GM13976 (cell line): ENCODE measurements around the gene SUSD1.

Experiments
- DNase-seq: peaks from one replicate; pipeline ENCODE4 v3.0.0; 2012; ENCODE audit warnings: low spot score
- CTCF ChIP-seq: IDR thresholded peaks from 2 replicates; pipeline ENCODE4 v1.5.1; 2012; ENCODE audit warnings: borderline replicate concordance, mild to moderate bottlenecking; ENCODE audit not compliant: insufficient read depth; ENCODE audit errors: extremely low read depth, missing control alignments, control extremely low read depth
- in situ Hi-C: fragments of 300-500 bp; cut with MboI; formaldehyde crosslinking; loops from one replicate; pipeline ENCODE4 v1.12.0; 2022; ENCODE audit warnings: low sequenced_read_pairs, mixed read lengths, inconsistent platforms; ENCODE audit not compliant: unreplicated experiment

The SUSD1 gene

GRCh38 chr9:112174965-112175795, at the start of gene SUSD1:
SUSD1 (minus strand) TSS chr9:112175297; CDS start chr9:112175235, 62 bp downstream.
- peak; percentile 75 for DNase-seq
- no peak for TF ChIP-seq CTCF
- in situ Hi-C loops: no loop called here

- in situ Hi-C loops: no loop called here
Observed at GRCh38 chr9:112224401-112225289, 49.5 kb upstream of the SUSD1 start.

GRCh38 chr9:112218908-112219307, 43.8 kb upstream of the SUSD1 start:
- peak; percentile 48 for DNase-seq
- no peak for TF ChIP-seq CTCF
- in situ Hi-C loops: no loop called here

More at GRCh38 chr9:112224401-112225289, 49.5 kb upstream of the SUSD1 start:
- TF ChIP-seq CTCF: no peak
- DNase-seq: no peak

- in situ Hi-C loops: no loop called here
- no peak for DNase-seq
- TF ChIP-seq CTCF: no peak
Observed at GRCh38 chr9:112212926-112213325, 37.8 kb upstream of the SUSD1 start.

GRCh38 chr9:112207451-112207850, 32.4 kb upstream of the SUSD1 start:
- TF ChIP-seq CTCF: no peak
- in situ Hi-C loops: no loop called here
- no peak for DNase-seq

GRCh38 chr9:112203536-112203935, 28.4 kb upstream of the SUSD1 start:
- no peak for DNase-seq
- in situ Hi-C loops: no loop called here
- no peak for TF ChIP-seq CTCF
